ENCODE data around the gene ZBTB4.
A peak's percentile ranks its signal among the peaks of the same experiment; 100 is the strongest.

ZBTB4 gene

GRCh38 chr17:7438656-7439460 is 40.6 kb downstream of the ZBTB4 start:
- TF ChIP-seq CTCF (IDR thresholded peaks at IDR 0.05; ENCODE audit: borderline replicate concordance, insufficient read depth, low read depth, low read length), result no peak
- H3K4me3 ChIP-seq (ENCODE audit: low read depth, low read length), result no peak overlapping the region

- no peak for TF ChIP-seq CTCF (IDR thresholded peaks at IDR 0.05; ENCODE audit: borderline replicate concordance, insufficient read depth, low read depth, low read length)
- H3K4me3 ChIP-seq (ENCODE audit: low read depth, low read length), result peak overlapping the region; percentile 21
Observed at GRCh38 chr17:7437950-7438614, 41.3 kb downstream of the ZBTB4 start.

- no peak for TF ChIP-seq CTCF (IDR thresholded peaks at IDR 0.05; ENCODE audit: borderline replicate concordance, insufficient read depth, low read depth, low read length)
- H3K4me3 ChIP-seq (ENCODE audit: low read depth, low read length), result no peak overlapping the region
Observed at GRCh38 chr17:7437369-7437863, 42.0 kb downstream of the ZBTB4 start.

GRCh38 chr17:7436556-7437368 is 42.7 kb downstream of the ZBTB4 start:
- H3K4me3 ChIP-seq (ENCODE audit: low read depth, low read length), result peak overlapping the region; percentile 68
- TF ChIP-seq CTCF (IDR thresholded peaks at IDR 0.05; ENCODE audit: borderline replicate concordance, insufficient read depth, low read depth, low read length), result peak; percentile 93

- TF ChIP-seq CTCF (IDR thresholded peaks at IDR 0.05; ENCODE audit: borderline replicate concordance, insufficient read depth, low read depth, low read length), result peak; percentile 51
- H3K4me3 ChIP-seq (ENCODE audit: low read depth, low read length), result peak overlapping the region; percentile 68
Observed at GRCh38 chr17:7435676-7436555, 43.5 kb downstream of the ZBTB4 start.

- H3K4me3 ChIP-seq (ENCODE audit: low read depth, low read length), result no peak overlapping the region
- no peak for TF ChIP-seq CTCF (IDR thresholded peaks at IDR 0.05; ENCODE audit: borderline replicate concordance, insufficient read depth, low read depth, low read length)
Observed at GRCh38 chr17:7432296-7432695, 47.1 kb downstream of the ZBTB4 start.

Data from GM12875 (cell line).